WI38 (cell line): ENCODE data around the gene CHD5.

Experiments used
- H3K4me3 ChIP-seq: 2 replicates; pipeline ENCODE4 v1.5.1; 2011; ENCODE audit warnings: low read depth, mild to moderate bottlenecking, control low read depth, low read length
- CTCF ChIP-seq: IDR thresholded peaks from 2 replicates; pipeline ENCODE4 v1.5.1; 2012; ENCODE audit warnings: low read depth, mild to moderate bottlenecking, control low read depth, low read length

The CHD5 gene

GRCh38 chr1:6106321-6106731, 73.8 kb downstream of the CHD5 start:
- no peak for TF ChIP-seq CTCF
- no peak overlapping the region for H3K4me3 ChIP-seq

GRCh38 chr1:6105763-6106162, 74.4 kb downstream of the CHD5 start:
- no peak for TF ChIP-seq CTCF
- H3K4me3 ChIP-seq: no peak overlapping the region

- no peak for TF ChIP-seq CTCF
- H3K4me3 ChIP-seq: no peak overlapping the region
Observed at GRCh38 chr1:6105218-6105679, 74.9 kb downstream of the CHD5 start.

- no peak for TF ChIP-seq CTCF
- H3K4me3 ChIP-seq: no peak overlapping the region
Observed at GRCh38 chr1:6104631-6105030, 75.5 kb downstream of the CHD5 start.

- TF ChIP-seq CTCF: no peak
- H3K4me3 ChIP-seq: no peak overlapping the region
Observed at GRCh38 chr1:6103854-6104530, 76.1 kb downstream of the CHD5 start.

- no peak overlapping the region for H3K4me3 ChIP-seq
- no peak for TF ChIP-seq CTCF
Observed at GRCh38 chr1:6103111-6103853, 76.8 kb downstream of the CHD5 start.

- no peak for TF ChIP-seq CTCF
- H3K4me3 ChIP-seq: no peak overlapping the region
Observed at GRCh38 chr1:6102532-6102845, 77.6 kb downstream of the CHD5 start.
